ENCODE results near the gene PTPN14.

DNA sequence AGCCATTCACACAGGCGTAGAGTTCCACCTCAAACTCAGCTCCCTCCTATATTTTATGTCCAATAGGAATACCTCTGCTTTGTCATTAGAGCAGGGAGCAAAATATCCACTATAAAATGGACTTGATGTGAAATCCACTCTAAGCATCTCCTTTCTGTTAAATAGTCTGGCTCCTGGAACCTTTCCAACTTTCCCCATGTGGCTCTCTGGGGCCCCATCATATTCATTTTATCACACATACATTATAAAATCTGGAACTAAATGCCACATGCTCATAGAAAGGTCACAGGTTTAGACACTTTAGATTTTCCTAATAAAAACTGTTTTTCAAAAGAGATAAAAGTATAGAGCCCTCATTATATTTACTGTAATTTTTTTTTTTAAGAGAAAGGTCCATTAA lies 82.1 kb downstream of the PTPN14 start:
- no peak for TF ChIP-seq POLR2A (IDR thresholded peaks at IDR 0.05)
- TF ChIP-seq, protein P1, sequence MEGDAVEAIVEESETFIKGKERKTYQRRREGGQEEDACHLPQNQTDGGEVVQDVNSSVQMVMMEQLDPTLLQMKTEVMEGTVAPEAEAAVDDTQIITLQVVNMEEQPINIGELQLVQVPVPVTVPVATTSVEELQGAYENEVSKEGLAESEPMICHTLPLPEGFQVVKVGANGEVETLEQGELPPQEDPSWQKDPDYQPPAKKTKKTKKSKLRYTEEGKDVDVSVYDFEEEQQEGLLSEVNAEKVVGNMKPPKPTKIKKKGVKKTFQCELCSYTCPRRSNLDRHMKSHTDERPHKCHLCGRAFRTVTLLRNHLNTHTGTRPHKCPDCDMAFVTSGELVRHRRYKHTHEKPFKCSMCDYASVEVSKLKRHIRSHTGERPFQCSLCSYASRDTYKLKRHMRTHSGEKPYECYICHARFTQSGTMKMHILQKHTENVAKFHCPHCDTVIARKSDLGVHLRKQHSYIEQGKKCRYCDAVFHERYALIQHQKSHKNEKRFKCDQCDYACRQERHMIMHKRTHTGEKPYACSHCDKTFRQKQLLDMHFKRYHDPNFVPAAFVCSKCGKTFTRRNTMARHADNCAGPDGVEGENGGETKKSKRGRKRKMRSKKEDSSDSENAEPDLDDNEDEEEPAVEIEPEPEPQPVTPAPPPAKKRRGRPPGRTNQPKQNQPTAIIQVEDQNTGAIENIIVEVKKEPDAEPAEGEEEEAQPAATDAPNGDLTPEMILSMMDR (IDR thresholded peaks at IDR 0.05): no peak
